Loucy (cell line): ENCODE measurements around the gene C16orf86.

Source experiments
- H2AFZ ChIP-seq: fragments of 200-600 bp; sonication (generic); 2 replicates; pipeline ENCODE4 v1.6.0; 2016; ENCODE audit warnings: antibody characterized with exemption, mild to moderate bottlenecking, low read length, moderate library complexity
- H3F3A ChIP-seq: fragments of 200-600 bp; 2 replicates; pipeline ENCODE4 v1.6.0; 2016; ENCODE audit warnings: antibody characterized with exemption, low read depth, mild to moderate bottlenecking
- H3K27me3 ChIP-seq: fragments of 200-600 bp; sonication (generic); 2 replicates; pipeline ENCODE4 v1.6.1; 2014; ENCODE audit warnings: low read length, mild to moderate bottlenecking; ENCODE audit not compliant: insufficient read depth, poor library complexity, severe bottlenecking
- H3K36me3 ChIP-seq: fragments of 200-600 bp; sonication (generic); 2 replicates; pipeline ENCODE4 v1.6.1; 2016; ENCODE audit warnings: low read length; ENCODE audit not compliant: insufficient read depth
- H3K4me1 ChIP-seq: fragments of 200-600 bp; sonication (generic); 2 replicates; pipeline ENCODE4 v1.5.1; 2014; ENCODE audit warnings: low read length, mild to moderate bottlenecking; ENCODE audit not compliant: insufficient read depth, poor library complexity, severe bottlenecking
- H3K4me2 ChIP-seq: fragments of 200-600 bp; sonication (generic); 2 replicates; pipeline ENCODE4 v1.6.0; 2014; ENCODE audit warnings: antibody characterized with exemption, low read length, low read depth, mild to moderate bottlenecking; ENCODE audit not compliant: poor library complexity, severe bottlenecking
- H3K4me3 ChIP-seq: fragments of 200-600 bp; sonication (generic); 2 replicates; pipeline ENCODE4 v1.5.1; 2014; ENCODE audit warnings: low read length, mild to moderate bottlenecking, mixed read lengths; ENCODE audit not compliant: poor library complexity, severe bottlenecking
- H3K79me2 ChIP-seq: fragments of 200-600 bp; sonication (generic); 2 replicates; pipeline ENCODE4 v1.6.1; 2014; ENCODE audit warnings: low read length; ENCODE audit not compliant: insufficient read depth
- H3K9ac ChIP-seq: fragments of 200-600 bp; sonication (generic); 2 replicates; pipeline ENCODE4 v1.6.0; 2014; ENCODE audit warnings: mild to moderate bottlenecking, low read depth, low read length, moderate library complexity; ENCODE audit not compliant: poor library complexity, severe bottlenecking
- H3K9me2 ChIP-seq: fragments of 200-600 bp; sonication (generic); replicated peaks from 2 replicates; pipeline ENCODE4 v1.6.1; 2016; ENCODE audit warnings: low read depth, low read length, mixed read lengths
- H3K9me3 ChIP-seq: fragments of 200-600 bp; sonication (generic); 2 replicates; pipeline ENCODE4 v1.6.1; 2014; ENCODE audit warnings: mild to moderate bottlenecking, antibody characterized with exemption, low read length, low read depth; ENCODE audit not compliant: insufficient read depth
- H4K20me1 ChIP-seq: fragments of 200-600 bp; sonication (generic); 2 replicates; pipeline ENCODE4 v1.6.0; 2014; ENCODE audit warnings: antibody characterized with exemption, low read length, mild to moderate bottlenecking; ENCODE audit not compliant: insufficient read depth, poor library complexity, severe bottlenecking
- CTCF ChIP-seq: fragments of 200-600 bp; sonication (generic); conservative IDR thresholded peaks from 2 replicates; pipeline ENCODE4 v1.5.1; 2014; ENCODE audit warnings: mild to moderate bottlenecking, antibody characterized with exemption, low read length
- EZH2phosphoT487 ChIP-seq: fragments of 200-600 bp; IDR thresholded peaks from 2 replicates; pipeline ENCODE4 v1.6.1; 2018; ENCODE audit warnings: antibody characterized with exemption, mild to moderate bottlenecking, moderate library complexity, borderline replicate concordance

The C16orf86 gene

GRCh38 chr16:67649494-67649931, 17.1 kb upstream of the C16orf86 start:
- no peaks in the 10 kb centered on the region for H3F3A ChIP-seq
- no peaks in the 10 kb centered on the region for H3K9me3 ChIP-seq
- no peaks in the 10 kb centered on the region for H3K27me3 ChIP-seq
- H3K4me1 ChIP-seq = peaks cover 21% of the 10 kb centered on the region
- H3K9me2 ChIP-seq = no peaks in the 10 kb centered on the region
- no peak overlapping the region for H3K4me3 ChIP-seq
- no peak for TF ChIP-seq EZH2phosphoT487
- no peak for TF ChIP-seq CTCF
- no peak overlapping the region for H2AFZ ChIP-seq
- no peak overlapping the region for H3K9ac ChIP-seq
- no peak overlapping the region for H3K4me2 ChIP-seq
- H4K20me1 ChIP-seq = peaks cover 23% of the 10 kb centered on the region
- peaks cover 43% of the 10 kb centered on the region; the same call in 1 of the 2 replicates for H3K36me3 ChIP-seq
- peaks cover 64% of the 10 kb centered on the region for H3K79me2 ChIP-seq

GRCh38 chr16:67650023-67650422, 16.6 kb upstream of the C16orf86 start:
- Histone ChIP-seq H3K79me2 (peaks cover 64% of the 10 kb centered on the region), H3K4me1 (peaks cover 20% of the 10 kb centered on the region), H3K4me2 (peak overlapping the region; percentile 17), H3F3A (no peaks in the 10 kb centered on the region), H4K20me1 (peaks cover 23% of the 10 kb centered on the region), H3K9me3 (no peaks in the 10 kb centered on the region), H3K9me2 (no peaks in the 10 kb centered on the region), H3K9ac (no peak overlapping the region), H2AFZ (no peak overlapping the region), H3K27me3 (no peaks in the 10 kb centered on the region), H3K4me3 (no peak overlapping the region), H3K36me3 (peaks cover 48% of the 10 kb centered on the region; the same call in 1 of the 2 replicates)
- TF ChIP-seq EZH2phosphoT487 = no peak
- TF ChIP-seq CTCF = no peak

GRCh38 chr16:67651039-67651438, 15.6 kb upstream of the C16orf86 start:
- Histone ChIP-seq H4K20me1 (peaks cover 21% of the 10 kb centered on the region), H3K79me2 (peaks cover 54% of the 10 kb centered on the region)

More at GRCh38 chr16:67651039-67651438, 15.6 kb upstream of the C16orf86 start:
- Histone ChIP-seq H3K9me2 (no peaks in the 10 kb centered on the region), H3K4me1 (peaks cover 10% of the 10 kb centered on the region), H3F3A (no peaks in the 10 kb centered on the region), H2AFZ (no peak overlapping the region), H3K4me3 (no peak overlapping the region), H3K9me3 (no peaks in the 10 kb centered on the region), H3K4me2 (no peak overlapping the region), H3K36me3 (peaks cover 57% of the 10 kb centered on the region; the same call in 1 of the 2 replicates), H3K9ac (no peak overlapping the region), H3K27me3 (no peaks in the 10 kb centered on the region)
- no peak for TF ChIP-seq EZH2phosphoT487
- no peak for TF ChIP-seq CTCF
